Muscle of leg (tissue), 11 donors: ENCODE measurements around the gene ELMO1. TPM values are rescaled to one million over a fixed set of nuclear protein-coding genes. Genes with fewer than 3 reads are reported as not detected.

Experiments used
- DNase-seq: peaks from one replicate; pipeline ENCODE4 v3.0.0; 2013
- H3K27ac ChIP-seq: one replicate; pipeline ENCODE4 v1.5.1; 2013; ENCODE audit warnings: mild to moderate bottlenecking, low read length, control low read depth
- H3K27me3 ChIP-seq: one replicate; pipeline ENCODE4 v1.6.1; 2013; ENCODE audit warnings: low read length; ENCODE audit not compliant: control insufficient read depth, insufficient read depth
- H3K36me3 ChIP-seq: one replicate; pipeline ENCODE4 v1.6.1; 2013; ENCODE audit warnings: low read length; ENCODE audit not compliant: control insufficient read depth, insufficient read depth
- H3K4me1 ChIP-seq: one replicate; pipeline ENCODE4 v1.6.1; 2013; ENCODE audit warnings: low read length; ENCODE audit not compliant: control insufficient read depth, insufficient read depth
- H3K4me3 ChIP-seq: one replicate; pipeline ENCODE4 v1.5.1; 2013; ENCODE audit warnings: low read length, control low read depth
- H3K9me3 ChIP-seq: replicated peaks from 2 replicates; pipeline ENCODE4 v1.6.1; 2013; ENCODE audit warnings: low read depth, low read length; ENCODE audit not compliant: control insufficient read depth
- WGBS: methylation state at CpG from one replicate; pipeline ENCODE4 v1.1.5; 2013; ENCODE audit warnings: missing lambda C conversion rate; ENCODE audit not compliant: insufficient coverage; 5-methylcytosine and 5-hydroxymethylcytosine counted together
- polyA plus RNA-seq, 8 donors: library from polyadenylated mRNA; unstranded; fragments of 120-200 nt; gene quantifications; one replicate each; pipeline versions ENCODE4 v1.2.1 to v1.2.3, GENCODE V29; 2013; ENCODE audit warnings: inconsistent platforms in 1 of 8, low replicate concordance in 1 of 8; ENCODE audit not compliant: insufficient read length in 8 of 8, insufficient read depth in 1 of 8
- total RNA-seq: library from RNA; stranded (reverse); fragments of 120-200 nt; gene quantifications from one replicate; pipeline ENCODE4 v1.2.4, GENCODE V29; 2013

Gene ELMO1
- total and polyA plus RNA-seq, 9 donors = 20.3 to 40.7 (median 25.0) TPM

DNA sequence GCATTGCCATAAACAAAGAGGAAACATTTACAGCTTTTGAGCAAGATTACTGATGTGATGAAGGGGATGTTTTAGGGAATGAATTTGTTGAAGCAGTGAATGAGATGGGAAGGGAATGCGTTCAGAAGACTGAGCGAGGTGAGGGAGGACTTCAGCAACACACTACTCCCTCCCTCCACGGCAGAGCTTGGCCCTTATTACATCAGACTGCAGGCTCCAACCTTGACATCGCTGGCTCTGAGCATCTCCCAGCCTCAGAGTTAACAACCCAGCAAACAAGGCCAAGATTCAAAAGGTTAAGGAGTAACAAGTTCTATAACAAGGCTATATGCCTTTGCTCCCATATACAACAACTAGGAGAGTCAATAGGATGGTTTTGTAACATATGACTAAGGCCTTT is 164.4 kb downstream of the ELMO1 start:
- H3K27ac ChIP-seq = no peak overlapping the region
- no peak for DNase-seq
- H3K4me1 ChIP-seq = peaks cover 38% of the 10 kb centered on the region
- no CpG with 5 or more reads among the region's 4 CpGs for WGBS
- H3K4me3 ChIP-seq = no peak overlapping the region
- no peaks in the 10 kb centered on the region for H3K36me3 ChIP-seq
- no peaks in the 10 kb centered on the region for H3K9me3 ChIP-seq
- H3K27me3 ChIP-seq = no peaks in the 10 kb centered on the region

DNA sequence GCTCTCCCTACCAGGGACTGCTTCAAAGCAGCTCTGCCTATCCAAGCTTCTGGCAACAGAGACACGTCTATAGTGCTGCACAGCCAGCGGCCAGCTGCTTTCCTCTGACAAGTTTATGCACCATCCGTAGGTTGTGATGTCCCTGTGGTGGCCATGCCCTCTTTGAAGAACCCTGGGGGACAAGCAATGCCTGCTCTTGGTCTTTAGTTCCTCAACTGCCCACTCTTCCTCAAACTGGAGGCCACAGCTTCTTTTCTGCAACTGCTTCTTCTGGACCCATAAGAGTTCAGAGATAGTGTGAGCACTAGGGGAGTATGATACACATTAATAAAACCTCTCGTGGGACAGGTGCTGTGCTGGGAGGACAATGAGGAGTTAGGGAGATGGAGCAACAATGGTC is 164.9 kb downstream of the ELMO1 start:
- Histone ChIP-seq H3K27me3 (no peaks in the 10 kb centered on the region), H3K27ac (no peak overlapping the region), H3K4me3 (no peak overlapping the region), H3K9me3 (no peaks in the 10 kb centered on the region), H3K36me3 (no peaks in the 10 kb centered on the region), H3K4me1 (peaks cover 35% of the 10 kb centered on the region)
- WGBS = 70% methylated on average over 2 of the region's 4 CpGs
- no peak for DNase-seq

DNA sequence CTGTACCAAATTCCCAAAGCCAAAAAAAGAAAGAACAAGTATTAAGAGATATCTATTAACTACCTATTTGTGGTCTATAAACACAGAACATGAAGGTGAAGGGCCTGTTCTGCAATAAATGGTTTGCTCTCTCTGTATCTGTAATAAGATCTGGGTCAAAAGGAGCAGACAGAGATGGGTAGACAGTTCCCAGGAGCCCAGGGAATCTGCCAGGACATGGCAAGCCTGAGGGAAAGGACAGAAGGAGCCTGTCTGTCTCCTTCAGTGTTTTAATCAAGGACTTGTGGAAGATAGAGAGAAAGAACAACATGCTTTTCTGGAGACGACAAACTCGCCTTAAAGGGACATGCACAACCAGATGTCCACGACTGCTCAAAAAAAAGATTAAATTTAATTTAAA is 165.7 kb downstream of the ELMO1 start:
- Histone ChIP-seq H3K27me3 (no peaks in the 10 kb centered on the region), H3K27ac (no peak overlapping the region), H3K4me1 (peaks cover 31% of the 10 kb centered on the region), H3K4me3 (no peak overlapping the region), H3K9me3 (no peaks in the 10 kb centered on the region), H3K36me3 (no peaks in the 10 kb centered on the region)
- WGBS = no CpG with 5 or more reads among the region's 3 CpGs
- no peak for DNase-seq

DNA sequence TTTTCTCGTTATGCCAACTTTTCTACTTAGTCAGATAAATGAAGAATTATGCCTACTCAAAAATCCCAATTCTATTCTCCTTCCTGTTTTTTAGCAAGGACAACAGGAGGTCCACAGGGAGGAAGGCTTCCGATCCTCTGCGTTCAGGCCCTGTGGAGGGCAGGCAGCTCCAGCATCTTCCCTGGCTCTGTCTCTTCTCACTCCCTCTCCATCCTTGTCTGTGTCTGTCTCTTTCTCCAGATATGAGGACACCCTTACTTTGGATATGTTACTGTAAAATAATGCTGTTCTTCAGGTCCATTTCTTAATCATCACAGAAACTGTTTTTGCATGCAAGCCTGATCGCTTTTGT is 166.6 kb downstream of the ELMO1 start:
- Histone ChIP-seq H3K4me3 (no peak overlapping the region), H3K36me3 (no peaks in the 10 kb centered on the region), H3K27ac (no peak overlapping the region), H3K9me3 (no peaks in the 10 kb centered on the region), H3K4me1 (peaks cover 32% of the 10 kb centered on the region), H3K27me3 (no peaks in the 10 kb centered on the region)
- DNase-seq = no peak
- 100% methylated on average over 1 of the region's 4 CpGs for WGBS

DNA sequence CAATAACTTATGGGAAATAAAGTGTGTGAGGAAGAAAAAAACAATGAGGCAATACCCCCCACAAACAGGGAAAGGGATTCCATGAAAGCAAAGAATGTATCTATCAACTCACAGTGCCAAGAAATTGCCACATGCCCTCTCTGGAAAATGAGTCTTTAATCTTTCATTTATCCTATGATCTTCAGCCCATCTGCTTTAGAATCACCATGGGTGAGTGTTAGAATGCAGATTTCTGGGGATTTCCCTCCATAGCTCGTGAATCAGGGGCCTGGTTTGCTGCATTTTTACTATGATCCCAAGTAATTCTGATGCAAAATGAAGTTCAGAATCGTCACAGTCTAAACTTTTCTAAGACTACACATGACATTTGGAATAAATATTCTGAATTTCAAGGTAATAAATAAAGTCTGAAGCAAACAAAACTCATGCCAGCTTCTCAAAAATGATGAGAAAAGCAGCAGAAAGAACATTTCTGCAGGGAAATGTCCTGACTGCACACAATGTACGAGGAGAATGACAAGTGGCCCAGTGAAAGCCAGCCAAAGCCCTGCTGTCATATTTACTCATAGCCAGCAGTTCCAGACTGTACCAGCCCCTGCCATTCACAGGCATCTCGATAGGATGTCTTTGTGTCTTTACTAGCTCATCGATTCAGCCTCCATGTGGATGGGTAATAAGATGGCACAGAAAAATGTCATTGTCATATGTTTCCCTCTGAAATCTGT is 167.1 kb downstream of the ELMO1 start:
- no peaks in the 10 kb centered on the region for H3K27me3 ChIP-seq
- WGBS = 57% methylated on average over 1 of the region's 5 CpGs
- no peak overlapping the region for H3K4me3 ChIP-seq
- no peaks in the 10 kb centered on the region for H3K9me3 ChIP-seq
- H3K4me1 ChIP-seq = peaks cover 29% of the 10 kb centered on the region
- no peaks in the 10 kb centered on the region for H3K36me3 ChIP-seq
- no peak for DNase-seq
- H3K27ac ChIP-seq = no peak overlapping the region

DNA sequence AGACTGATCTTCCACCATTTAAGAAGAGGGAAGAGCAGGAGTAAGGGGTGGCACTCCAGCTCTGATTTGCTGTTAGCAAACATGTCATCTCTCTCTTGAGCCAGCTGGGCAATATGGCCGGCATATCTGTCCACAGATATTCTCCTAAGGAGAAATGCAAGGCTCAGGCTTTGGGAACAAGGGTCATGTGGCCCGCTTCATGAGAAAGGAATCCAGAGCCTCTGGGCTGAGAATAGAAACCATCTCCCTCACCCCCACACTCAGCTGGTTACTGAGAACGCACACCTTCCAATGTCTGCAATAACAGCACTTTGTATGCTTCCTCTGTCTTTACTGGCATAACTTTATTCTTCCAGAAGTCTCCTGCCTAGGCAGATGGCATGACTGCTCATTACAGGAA is 171.2 kb downstream of the ELMO1 start:
- 75% methylated on average over 3 of the region's 3 CpGs for WGBS
- Histone ChIP-seq H3K4me1 (peaks cover 4% of the 10 kb centered on the region), H3K9me3 (no peaks in the 10 kb centered on the region), H3K27ac (no peak overlapping the region), H3K4me3 (no peak overlapping the region), H3K27me3 (no peaks in the 10 kb centered on the region), H3K36me3 (no peaks in the 10 kb centered on the region)
- no peak for DNase-seq

DNA sequence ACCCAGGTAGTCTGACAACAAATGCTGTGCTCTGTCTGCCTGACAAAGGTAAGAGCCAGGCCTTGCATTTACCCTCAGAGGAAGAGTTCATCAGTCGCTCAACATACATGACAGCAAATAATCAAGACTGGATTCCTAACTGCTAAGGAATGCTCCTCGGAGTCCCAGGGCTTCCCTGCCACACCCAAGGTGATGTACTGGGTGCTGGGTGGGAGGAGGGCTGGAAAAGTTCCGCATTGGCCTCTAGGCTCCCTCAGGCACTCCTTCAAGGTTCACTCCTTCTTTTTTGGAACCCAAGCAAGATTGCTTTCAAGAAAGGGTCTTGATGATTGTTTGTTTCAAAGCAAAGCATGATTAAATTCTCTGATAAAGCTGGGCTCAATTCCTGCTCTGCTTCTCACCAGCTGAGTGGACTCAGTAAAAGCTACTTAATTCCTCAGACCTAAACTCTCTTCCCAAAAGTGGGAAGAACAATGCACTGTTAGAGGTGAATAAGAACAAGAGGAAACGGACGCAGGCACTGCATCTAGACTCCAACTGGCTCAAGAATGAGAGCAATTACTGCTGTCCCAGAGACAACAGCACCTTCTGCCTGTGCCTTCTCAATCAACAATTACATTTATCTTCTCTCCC is 173.5 kb downstream of the ELMO1 start:
- DNase-seq = no peak
- Histone ChIP-seq H3K9me3 (no peaks in the 10 kb centered on the region), H3K27ac (no peak overlapping the region), H3K36me3 (no peaks in the 10 kb centered on the region), H3K4me3 (no peak overlapping the region), H3K4me1 (peaks cover 4% of the 10 kb centered on the region), H3K27me3 (no peaks in the 10 kb centered on the region)
- WGBS = 80% methylated on average over 1 of the region's 5 CpGs

DNA sequence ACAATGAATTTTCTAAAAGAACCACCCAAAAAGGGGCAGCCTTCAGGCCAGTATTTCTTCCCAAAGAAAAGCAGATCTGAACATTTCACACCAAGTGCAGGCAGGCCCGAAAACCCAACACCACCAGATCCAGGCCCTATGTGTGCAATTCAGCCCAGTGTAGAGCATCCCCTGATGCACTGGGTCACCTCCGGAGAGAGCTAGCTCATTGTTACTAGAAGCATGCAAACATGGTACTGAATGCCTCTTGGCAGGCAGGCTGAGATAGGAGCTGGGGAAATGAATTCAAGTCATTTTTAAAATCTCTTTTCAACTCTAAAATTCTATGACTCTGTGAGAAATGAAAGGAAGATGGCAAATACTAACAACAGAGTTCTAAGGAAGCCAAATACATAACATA is 174.8 kb downstream of the ELMO1 start:
- H3K36me3 ChIP-seq = no peaks in the 10 kb centered on the region
- no peak overlapping the region for H3K4me3 ChIP-seq
- no peak overlapping the region for H3K27ac ChIP-seq
- peaks cover 4% of the 10 kb centered on the region for H3K4me1 ChIP-seq
- DNase-seq = no peak
- no peaks in the 10 kb centered on the region for H3K27me3 ChIP-seq
- H3K9me3 ChIP-seq = no peaks in the 10 kb centered on the region
- no CpG with 5 or more reads among the region's 2 CpGs for WGBS

DNA sequence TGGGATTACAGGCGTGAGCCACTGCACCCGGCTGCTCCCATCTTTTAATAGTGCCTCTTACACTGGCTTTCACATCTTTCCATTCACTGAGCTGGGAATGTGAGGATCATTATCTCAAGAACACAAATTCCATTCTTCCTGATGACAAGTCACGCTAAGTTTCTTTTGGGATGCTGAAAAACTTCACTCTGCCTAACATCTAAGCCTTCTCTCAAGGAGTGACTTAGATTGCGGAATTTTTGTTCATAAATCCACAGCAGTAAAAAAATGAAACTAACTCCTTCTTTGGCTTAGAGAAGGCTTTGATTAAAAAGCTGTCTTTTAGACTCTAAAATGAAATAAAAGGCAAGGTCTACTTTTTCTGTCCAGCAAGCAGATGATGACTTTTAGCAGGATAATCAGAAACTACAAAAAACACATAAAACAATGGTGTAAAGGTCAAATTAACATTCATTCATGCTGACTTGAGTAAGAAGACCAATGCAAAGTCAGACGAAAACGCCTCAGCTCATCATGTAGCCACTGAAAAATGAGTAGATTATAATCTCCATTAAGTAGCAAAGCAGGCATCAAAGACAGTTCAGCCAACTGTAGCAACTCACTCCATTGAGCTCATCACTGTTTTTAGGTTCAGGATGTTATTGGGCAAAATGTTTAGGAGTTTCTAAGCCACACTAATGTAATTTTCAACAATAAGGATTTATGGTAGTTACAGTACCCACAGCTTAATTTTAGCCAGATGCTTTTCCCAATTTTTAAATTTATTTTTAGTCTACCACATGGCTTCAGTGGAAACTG is 178.8 kb downstream of the ELMO1 start:
- no peaks in the 10 kb centered on the region for H3K27me3 ChIP-seq
- H3K27ac ChIP-seq = no peak overlapping the region
- WGBS = no CpG with 5 or more reads among the region's 6 CpGs

DNA sequence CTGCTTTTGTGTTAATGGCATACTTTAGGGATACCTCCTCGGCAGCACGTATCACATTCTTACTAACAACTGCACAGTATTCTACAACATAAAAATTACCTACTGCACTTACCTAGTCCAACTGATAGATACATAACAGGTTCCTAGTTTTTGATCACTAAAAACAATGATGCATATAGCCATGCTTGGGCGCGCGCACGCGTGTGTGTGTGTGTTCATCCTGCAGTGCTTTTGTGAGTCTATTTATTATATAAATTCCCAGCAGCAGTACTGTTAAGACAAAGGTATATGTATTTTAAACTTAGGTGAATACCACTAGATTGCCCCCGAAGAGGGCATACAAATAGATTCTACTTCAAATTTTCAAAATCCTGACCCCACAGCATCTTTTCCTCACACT is 181.4 kb downstream of the ELMO1 start:
- no peak for DNase-seq
- no peak overlapping the region for H3K4me3 ChIP-seq
- WGBS = 70% methylated on average over 2 of the region's 8 CpGs

More for the DNA sequence above, 178.8 kb downstream of the ELMO1 start:
- DNase-seq = peak; percentile 66
- Histone ChIP-seq H3K36me3 (no peaks in the 10 kb centered on the region), H3K4me1 (peaks cover 2% of the 10 kb centered on the region), H3K9me3 (no peaks in the 10 kb centered on the region), H3K4me3 (no peak overlapping the region)

More for the DNA sequence above, 181.4 kb downstream of the ELMO1 start:
- Histone ChIP-seq H3K36me3 (no peaks in the 10 kb centered on the region), H3K27ac (no peak overlapping the region), H3K4me1 (peaks cover 2% of the 10 kb centered on the region), H3K27me3 (no peaks in the 10 kb centered on the region), H3K9me3 (no peaks in the 10 kb centered on the region)
